K562 (cell line): ENCODE data around the gene NEURL1. TPM values are rescaled to one million over a fixed set of nuclear protein-coding genes. Genes with fewer than 3 reads are reported as not detected.

Source experiments
- ARID2 ChIP-seq: fragments of 450-650 bp; IDR thresholded peaks from 2 replicates; pipeline ENCODE4 v1.6.1; 2017; ENCODE audit warnings: antibody characterized with exemption, mild to moderate bottlenecking
- BRD4 ChIP-seq: fragments of 200-600 bp; sonication (generic); IDR thresholded peaks from 2 replicates; pipeline ENCODE4 v1.6.1; 2017; ENCODE audit warnings: inconsistent platforms
- CC2D1A ChIP-seq: fragments of 450-650 bp; IDR thresholded peaks from 2 replicates; pipeline ENCODE4 v1.6.1; 2017; ENCODE audit warnings: mild to moderate bottlenecking
- EGR1 ChIP-seq: fragments of 450-650 bp; conservative IDR thresholded peaks from 2 replicates; pipeline ENCODE4 v1.6.1; 2017; ENCODE audit warnings: mild to moderate bottlenecking
- FOXK2 ChIP-seq, 2 experiments: fragments of 450-650 bp; IDR thresholded peaks in 1 of 2; conservative IDR thresholded peaks in 1 of 2; 2 replicates each; pipeline ENCODE4 v1.6.1; 2016; ENCODE audit warnings: low read depth in 2 of 2, mild to moderate bottlenecking in 1 of 2
- JUND ChIP-seq, 2 experiments: IDR thresholded peaks; 2 replicates in 1 of 2; 3 replicates in 1 of 2; pipeline ENCODE4 v1.6.1; 2011; ENCODE audit warnings: borderline replicate concordance in 2 of 2, low read depth in 2 of 2, low read length in 2 of 2, improper control_type of control experiment in 1 of 2, missing biosample characterization in 1 of 2, missing genetic modification characterization in 1 of 2, missing genetic modification reagents in 1 of 2
- L3MBTL2 ChIP-seq: fragments of 450-650 bp; IDR thresholded peaks from 2 replicates; pipeline ENCODE4 v1.6.1; 2016; ENCODE audit warnings: mild to moderate bottlenecking, moderate library complexity
- POLR2AphosphoS2 ChIP-seq: IDR thresholded peaks from 2 replicates; pipeline ENCODE4 v1.6.1; 2012; ENCODE audit warnings: low read length, improper control_type of control experiment
- SMC3 ChIP-seq: conservative IDR thresholded peaks from 2 replicates; pipeline ENCODE4 v1.6.1; 2011; ENCODE audit warnings: low read depth, low read length, improper control_type of control experiment; ENCODE audit not compliant: insufficient read depth
- SRSF7 ChIP-seq: fragments of 200-400 bp; formaldehyde crosslinking; optimal IDR thresholded peaks from 2 replicates; pipeline ENCODE3; 2017; ENCODE audit warnings: mild to moderate bottlenecking, low read depth, low read length
- polyA plus RNA-seq, 8 experiments: library from polyadenylated mRNA; depleted of rRNA in 4 of 8; stranded (reverse) in 5 of 8; unstranded in 3 of 8; fragments of >200 nt; fragmentation: Nextera tagmentation in 2 of 8; fragmentation: Illumina TruSeq in 1 of 8; extraction: Ambion mirVana in 2 of 8; extraction: Trizol in 1 of 8; gene quantifications; 2 replicates each; pipeline versions ENCODE4 v1.2.1 to v1.2.3, GENCODE V29; 2011 to 2014; ENCODE audit warnings: inconsistent platforms in 1 of 8, missing spikeins in 1 of 8
- total RNA-seq, 7 experiments: library from RNA; depleted of rRNA in 6 of 7; stranded (reverse); fragments of >200 nt in 6 of 7; fragmentation: Illumina TruSeq in 2 of 7; extraction: Trizol in 2 of 7; gene quantifications; 2 replicates each; pipeline versions ENCODE4 v1.2.1 to v1.2.3, GENCODE V29; 2011 to 2021; ENCODE audit warnings: low replicate concordance in 1 of 7
- TF ChIP-seq, protein P1 (sequence below), 2 experiments: fragments of 450-650 bp; IDR thresholded peaks; 2 replicates each; pipeline ENCODE4 v1.6.1; 2016
- TF ChIP-seq, protein P2 (sequence below): sonication (generic); formaldehyde crosslinking; IDR thresholded peaks from 2 replicates; pipeline ENCODE4 v1.8.0; 2022; ENCODE audit warnings: mild to moderate bottlenecking, missing genetic modification reagents, borderline replicate concordance
- TF ChIP-seq, protein P3 (sequence below): fragments of 250-450 bp; sonication (Bioruptor Pico); IDR thresholded peaks from 2 replicates; pipeline ENCODE4 v1.8.0; 2022; ENCODE audit warnings: inconsistent platforms

Gene NEURL1
- total and polyA plus RNA-seq, 9 of the 15 experiments (the other 6 are each of a cell fraction or from before 2014, with no cell fraction given): 0.01 to 0.45 (median 0.16) TPM; not detected in 5

DNA sequence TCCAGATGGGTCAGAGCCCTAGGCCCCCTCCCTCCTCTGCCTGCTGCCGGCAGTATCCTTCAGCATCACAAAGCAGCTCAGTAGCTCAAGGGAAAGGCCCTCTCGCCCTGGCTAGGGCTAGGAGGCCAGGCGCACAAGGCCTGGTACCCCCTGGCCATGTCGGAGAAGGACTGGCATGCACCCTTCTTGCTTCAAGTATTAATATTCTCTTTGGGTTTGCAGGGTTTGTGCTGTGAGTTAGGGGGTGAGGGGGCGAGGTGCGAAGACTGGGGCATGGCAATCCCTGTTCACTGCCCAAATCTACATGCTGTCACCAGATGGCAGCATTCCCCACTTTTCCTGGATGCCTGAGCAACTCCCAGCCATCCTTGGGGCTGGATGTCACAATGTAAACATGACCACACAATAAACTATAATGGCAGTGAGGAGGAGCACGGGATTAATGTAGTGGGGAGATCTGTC, 105.2 kb downstream of the NEURL1 start (continued):
- TF ChIP-seq JUND (IDR thresholded peaks at IDR 0.05; ENCODE audit: borderline replicate concordance, low read depth, low read length): no peak
- peak; percentile 27; the same call in 1 of the 3 replicates for TF ChIP-seq JUND (tag; IDR thresholded peaks at IDR 0.05; ENCODE audit: borderline replicate concordance, low read depth, low read length)
- 0 out of 2 replicates have a peak, but pooled peaks have one; percentile 54 for TF ChIP-seq L3MBTL2
- TF ChIP-seq CC2D1A: peak; percentile 49; the same call in 1 of the 2 replicates
- peak; percentile 59 for TF ChIP-seq EGR1
- TF ChIP-seq, protein P1, sequence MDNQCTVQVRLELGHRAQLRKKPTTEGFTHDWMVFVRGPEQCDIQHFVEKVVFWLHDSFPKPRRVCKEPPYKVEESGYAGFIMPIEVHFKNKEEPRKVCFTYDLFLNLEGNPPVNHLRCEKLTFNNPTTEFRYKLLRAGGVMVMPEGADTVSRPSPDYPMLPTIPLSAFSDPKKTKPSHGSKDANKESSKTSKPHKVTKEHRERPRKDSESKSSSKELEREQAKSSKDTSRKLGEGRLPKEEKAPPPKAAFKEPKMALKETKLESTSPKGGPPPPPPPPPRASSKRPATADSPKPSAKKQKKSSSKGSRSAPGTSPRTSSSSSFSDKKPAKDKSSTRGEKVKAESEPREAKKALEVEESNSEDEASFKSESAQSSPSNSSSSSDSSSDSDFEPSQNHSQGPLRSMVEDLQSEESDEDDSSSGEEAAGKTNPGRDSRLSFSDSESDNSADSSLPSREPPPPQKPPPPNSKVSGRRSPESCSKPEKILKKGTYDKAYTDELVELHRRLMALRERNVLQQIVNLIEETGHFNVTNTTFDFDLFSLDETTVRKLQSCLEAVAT (IDR thresholded peaks at IDR 0.05): no peak
- peak; percentile 94 to 96 for TF ChIP-seq FOXK2 (conservative IDR thresholded peaks at IDR 0.05 in 1 of 2, IDR thresholded peaks at IDR 0.05 in 1 of 2; ENCODE audit: low read depth in 2 of 2)
- no peak for TF ChIP-seq BRD4
- TF ChIP-seq, protein P2, sequence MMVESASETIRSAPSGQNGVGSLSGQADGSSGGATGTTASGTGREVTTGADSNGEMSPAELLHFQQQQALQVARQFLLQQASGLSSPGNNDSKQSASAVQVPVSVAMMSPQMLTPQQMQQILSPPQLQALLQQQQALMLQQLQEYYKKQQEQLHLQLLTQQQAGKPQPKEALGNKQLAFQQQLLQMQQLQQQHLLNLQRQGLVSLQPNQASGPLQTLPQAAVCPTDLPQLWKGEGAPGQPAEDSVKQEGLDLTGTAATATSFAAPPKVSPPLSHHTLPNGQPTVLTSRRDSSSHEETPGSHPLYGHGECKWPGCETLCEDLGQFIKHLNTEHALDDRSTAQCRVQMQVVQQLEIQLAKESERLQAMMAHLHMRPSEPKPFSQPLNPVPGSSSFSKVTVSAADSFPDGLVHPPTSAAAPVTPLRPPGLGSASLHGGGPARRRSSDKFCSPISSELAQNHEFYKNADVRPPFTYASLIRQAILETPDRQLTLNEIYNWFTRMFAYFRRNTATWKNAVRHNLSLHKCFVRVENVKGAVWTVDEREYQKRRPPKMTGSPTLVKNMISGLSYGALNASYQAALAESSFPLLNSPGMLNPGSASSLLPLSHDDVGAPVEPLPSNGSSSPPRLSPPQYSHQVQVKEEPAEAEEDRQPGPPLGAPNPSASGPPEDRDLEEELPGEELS (CRISPR knock-in tag): no peak
- TF ChIP-seq, protein P3, sequence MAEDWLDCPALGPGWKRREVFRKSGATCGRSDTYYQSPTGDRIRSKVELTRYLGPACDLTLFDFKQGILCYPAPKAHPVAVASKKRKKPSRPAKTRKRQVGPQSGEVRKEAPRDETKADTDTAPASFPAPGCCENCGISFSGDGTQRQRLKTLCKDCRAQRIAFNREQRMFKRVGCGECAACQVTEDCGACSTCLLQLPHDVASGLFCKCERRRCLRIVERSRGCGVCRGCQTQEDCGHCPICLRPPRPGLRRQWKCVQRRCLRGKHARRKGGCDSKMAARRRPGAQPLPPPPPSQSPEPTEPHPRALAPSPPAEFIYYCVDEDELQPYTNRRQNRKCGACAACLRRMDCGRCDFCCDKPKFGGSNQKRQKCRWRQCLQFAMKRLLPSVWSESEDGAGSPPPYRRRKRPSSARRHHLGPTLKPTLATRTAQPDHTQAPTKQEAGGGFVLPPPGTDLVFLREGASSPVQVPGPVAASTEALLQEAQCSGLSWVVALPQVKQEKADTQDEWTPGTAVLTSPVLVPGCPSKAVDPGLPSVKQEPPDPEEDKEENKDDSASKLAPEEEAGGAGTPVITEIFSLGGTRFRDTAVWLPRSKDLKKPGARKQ (CRISPR knock-in tag): no peak
- no peak for TF ChIP-seq SRSF7
- TF ChIP-seq ARID2: peak; percentile 18; the same call in 1 of the 2 replicates
- peak; percentile 70 for TF ChIP-seq SMC3
- peak; percentile 45; the same call in 1 of the 2 replicates for TF ChIP-seq POLR2AphosphoS2
